Measurements from ENCODE around the gene HKDC1.
"Not testable (repeated sequence)": the region's sequence is repeated elsewhere in the genome, so short reads cannot be mapped to it uniquely, and the experiment has no call there.

The HKDC1 gene

GRCh38 chr10:69281507-69282413 is 61.6 kb downstream of the HKDC1 start:
- DNase-seq, result no peak

DNA sequence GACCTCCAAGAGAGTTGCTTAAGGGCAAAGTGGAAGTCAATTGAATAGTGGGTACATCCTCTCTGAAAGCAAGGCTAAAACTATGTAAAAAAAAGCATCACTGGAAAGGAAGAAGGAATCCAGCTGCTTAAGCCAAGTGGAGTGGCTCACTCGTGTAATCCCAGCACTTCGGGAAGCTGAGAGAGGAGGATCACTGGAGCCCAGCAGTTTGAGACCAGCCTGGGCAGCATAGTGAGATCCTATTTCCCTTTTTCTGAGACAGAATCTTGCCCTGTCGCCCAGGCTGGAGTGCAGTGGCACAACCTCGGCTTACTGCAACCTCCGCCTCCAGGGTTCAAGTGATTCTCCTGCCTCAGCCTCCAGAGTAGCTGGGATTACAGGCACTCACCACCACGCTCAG is 64.3 kb downstream of the HKDC1 start:
- not testable (repeated sequence) for DNase-seq

- no peak for DNase-seq
Observed at GRCh38 chr10:69285699-69286098, 65.6 kb downstream of the HKDC1 start.

DNA sequence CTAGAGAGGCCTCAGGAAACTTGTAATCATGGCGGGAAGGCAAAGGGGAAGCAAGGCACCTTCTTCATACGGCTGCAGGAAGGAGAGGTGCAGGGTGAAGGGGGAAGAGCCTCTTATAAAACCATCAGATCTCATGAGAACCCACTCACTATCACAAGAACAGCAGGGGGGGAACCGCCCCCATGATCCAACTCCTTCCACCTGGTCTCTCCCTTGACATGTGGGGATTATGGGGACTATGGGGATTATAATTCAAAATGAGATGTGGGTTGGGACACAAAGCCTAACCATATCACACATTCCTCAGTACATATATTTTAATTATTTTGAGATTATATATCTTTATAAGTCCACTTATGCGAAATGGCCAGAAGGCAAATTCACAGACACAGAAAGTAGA is 67.0 kb downstream of the HKDC1 start:
- no peak for DNase-seq

- no peak for DNase-seq
Observed at GRCh38 chr10:69290993-69291392, 70.9 kb downstream of the HKDC1 start.

- no peak for DNase-seq
Observed at GRCh38 chr10:69292459-69292858, 72.3 kb downstream of the HKDC1 start.

DNA sequence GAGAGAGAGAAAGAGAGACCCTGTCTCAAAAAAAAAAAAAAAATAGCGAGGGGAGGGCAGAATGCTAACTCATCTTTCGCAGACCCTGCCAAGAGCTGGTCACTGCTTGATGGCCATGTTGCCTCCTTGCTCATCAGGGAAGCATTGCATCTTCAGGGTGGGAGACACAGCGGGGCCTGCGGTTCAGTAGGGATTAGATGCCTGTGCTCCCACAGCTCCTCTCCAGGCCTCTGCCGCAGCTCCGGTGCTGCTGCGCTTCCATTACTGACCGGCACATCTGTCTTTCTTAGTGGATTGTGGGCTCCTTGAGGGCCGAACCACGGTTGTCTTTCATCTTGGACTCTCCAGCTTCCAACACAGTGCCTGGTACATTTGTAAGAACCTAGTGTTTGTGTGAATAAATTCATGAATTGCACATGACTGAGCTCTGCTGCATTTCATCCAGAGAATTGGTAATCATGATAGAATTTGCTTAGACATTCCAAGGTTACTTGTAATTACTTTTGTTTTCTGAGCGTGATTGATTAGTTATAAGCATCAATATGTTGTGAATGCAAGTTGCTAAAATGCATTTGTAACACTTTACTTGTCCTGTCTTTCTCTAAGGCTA is 75.0 kb downstream of the HKDC1 start:
- DNase-seq, result no peak

- DNase-seq, result no peak
Observed at GRCh38 chr10:69303632-69304051, 83.5 kb downstream of the HKDC1 start.

DNA sequence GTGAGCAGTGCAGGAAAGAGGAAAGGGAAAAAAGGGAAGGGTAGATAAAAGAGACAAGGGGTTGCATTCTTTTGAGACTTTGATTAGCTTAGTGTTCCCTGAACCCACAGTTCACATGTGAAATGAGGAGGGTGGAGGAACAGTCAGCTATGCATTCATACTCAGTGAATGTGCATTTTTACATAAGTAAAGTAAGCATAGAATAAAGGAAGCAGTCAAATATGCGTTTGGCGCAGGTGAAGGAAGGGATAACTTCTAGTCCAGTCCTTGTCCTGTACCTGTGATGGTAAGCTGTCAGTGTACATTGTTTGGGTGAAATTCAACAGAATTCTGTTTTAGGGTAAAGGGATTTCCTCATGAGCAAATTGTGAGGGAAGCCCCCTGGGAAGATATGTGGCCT is 86.3 kb downstream of the HKDC1 start:
- DNase-seq, result no peak

GRCh38 chr10:69307434-69307833 is 87.3 kb downstream of the HKDC1 start:
- DNase-seq, result no peak

- DNase-seq, result not testable (repeated sequence)
Observed at GRCh38 chr10:69308304-69308703, 88.2 kb downstream of the HKDC1 start.

- no peak for DNase-seq
Observed at GRCh38 chr10:69311309-69311708, 91.2 kb downstream of the HKDC1 start.

DNA sequence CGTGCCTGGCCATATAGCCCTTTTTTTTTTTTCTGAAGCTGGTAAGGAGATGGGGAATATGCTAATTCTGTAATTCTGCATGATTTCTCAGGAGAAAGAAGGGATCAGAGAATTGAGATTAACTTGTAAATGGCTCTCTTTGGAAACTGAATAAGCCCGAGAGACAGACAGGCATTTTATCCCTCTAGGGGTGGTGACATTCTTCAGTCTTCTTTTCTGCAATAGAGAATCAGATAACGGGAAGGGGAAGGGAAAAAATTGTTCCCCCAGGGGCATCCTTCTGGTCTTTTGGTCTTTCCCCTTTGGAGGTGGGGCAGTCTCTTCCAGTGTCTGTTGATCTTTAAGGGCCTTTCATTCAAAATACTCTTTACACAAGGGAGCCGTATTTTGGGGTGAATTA is 92.4 kb downstream of the HKDC1 start:
- DNase-seq, result no peak

DNA sequence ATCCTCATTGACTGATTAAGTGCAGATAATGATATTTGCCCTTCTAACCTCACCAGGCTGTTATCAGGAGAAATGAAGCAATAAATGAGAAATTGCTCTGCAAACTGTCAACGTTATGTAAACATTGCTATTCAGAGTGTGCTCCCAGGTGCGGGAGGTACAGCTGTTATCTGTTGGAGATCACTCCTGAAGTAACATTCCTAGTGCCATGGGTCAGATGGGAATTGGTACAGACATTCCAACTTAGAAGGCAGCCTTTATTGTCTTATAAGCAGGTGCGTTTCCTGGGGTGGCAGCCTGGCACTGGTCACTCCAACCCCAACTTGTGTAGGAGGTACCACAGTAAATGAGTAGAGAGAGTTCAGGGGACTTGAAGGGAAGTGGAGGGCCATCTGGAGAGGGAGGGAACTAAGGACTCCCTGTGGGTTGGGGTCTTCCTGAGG is 95.0 kb downstream of the HKDC1 start:
- DNase-seq, result no peak

GRCh38 chr10:69315610-69316312 is 95.6 kb downstream of the HKDC1 start:
- no peak for DNase-seq

DNA sequence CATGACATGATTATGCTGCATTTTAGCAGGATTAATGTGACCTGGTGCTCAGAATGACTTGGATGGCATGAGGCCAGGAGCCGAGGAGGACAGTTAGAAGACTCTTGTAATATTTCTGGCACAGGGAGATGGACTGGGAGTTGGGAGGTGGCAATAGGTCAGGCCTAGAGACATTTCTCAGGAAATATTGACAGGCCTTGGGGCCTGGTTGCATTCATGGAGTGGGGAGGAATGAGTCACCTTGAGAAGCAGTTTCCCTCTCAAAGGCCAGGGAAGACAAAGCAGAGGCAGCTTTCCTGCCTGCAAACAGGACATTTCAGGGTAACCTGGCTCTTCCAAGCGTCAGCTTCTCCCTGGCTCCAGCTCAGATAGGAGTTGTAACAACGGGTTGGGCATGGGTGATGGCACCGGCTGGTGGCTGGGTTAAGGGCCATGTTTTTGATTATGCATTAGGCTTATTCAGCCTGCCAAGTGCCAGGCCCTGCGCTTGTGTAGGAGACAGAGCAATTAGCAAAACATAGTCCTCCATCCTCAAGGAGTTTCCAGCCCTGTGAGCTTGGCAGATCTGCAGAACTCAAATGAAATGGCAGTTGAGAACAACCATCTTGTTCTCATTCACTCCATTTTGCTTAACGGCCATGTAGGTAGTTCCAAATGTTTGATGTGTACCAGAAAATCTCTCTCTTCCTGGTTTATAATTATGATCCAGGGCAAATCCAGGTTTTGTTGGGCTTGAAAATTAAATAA is 96.4 kb downstream of the HKDC1 start:
- DNase-seq, result no peak

All from NCI-H446 (cell line).